H9 (cell line): ENCODE measurements around the gene UPF2. TPM values are rescaled to one million over a fixed set of nuclear protein-coding genes. Genes with fewer than 3 reads are reported as not detected.
A peak's percentile ranks its signal among the peaks of the same experiment; 100 is the strongest.

ENCODE experiments used
- DNase-seq: peaks from one replicate; pipeline ENCODE4 v3.0.0-alpha.2; 2017
- H2AFZ ChIP-seq: one replicate; pipeline ENCODE4 v1.6.1; 2013; ENCODE audit warnings: mild to moderate bottlenecking, low read length, control low read depth, moderate library complexity
- H2AK5ac ChIP-seq: 2 replicates; pipeline ENCODE4 v1.6.1; 2013; ENCODE audit warnings: low read length, control low read depth, mixed read lengths; ENCODE audit not compliant: insufficient read length
- H2BK120ac ChIP-seq: one replicate; pipeline ENCODE4 v1.6.1; 2013; ENCODE audit warnings: low read depth, mild to moderate bottlenecking, low read length, control low read depth, inconsistent platforms; ENCODE audit not compliant: poor library complexity, severe bottlenecking
- H2BK12ac ChIP-seq: 2 replicates; pipeline ENCODE4 v1.6.1; 2013; ENCODE audit warnings: low read length, control low read depth, mixed read lengths, low read depth; ENCODE audit not compliant: insufficient read length
- H2BK15ac ChIP-seq: 2 replicates; pipeline ENCODE4 v1.6.1; 2013; ENCODE audit warnings: low read depth, low read length, control low read depth
- H2BK20ac ChIP-seq: one replicate; pipeline ENCODE4 v1.6.1; 2013; ENCODE audit warnings: low read depth, mild to moderate bottlenecking, low read length, control low read depth, inconsistent platforms; ENCODE audit not compliant: poor library complexity, severe bottlenecking
- H2BK5ac ChIP-seq: 2 replicates; pipeline ENCODE4 v1.6.1; 2013; ENCODE audit warnings: low read length, control low read depth, mixed read lengths; ENCODE audit not compliant: insufficient read length
- H3K14ac ChIP-seq: 2 replicates; pipeline ENCODE4 v1.6.1; 2013; ENCODE audit warnings: low read length, control low read depth; ENCODE audit not compliant: insufficient read depth
- H3K18ac ChIP-seq: 2 replicates; pipeline ENCODE4 v1.6.1; 2013; ENCODE audit warnings: low read depth, mild to moderate bottlenecking, mixed read lengths, low read length, control low read depth; ENCODE audit not compliant: insufficient read length
- H3K23ac ChIP-seq: 2 replicates; pipeline ENCODE4 v1.6.1; 2013; ENCODE audit warnings: low read length, control low read depth, mixed read lengths, low read depth; ENCODE audit not compliant: insufficient read length
- H3K23me2 ChIP-seq: 2 replicates; pipeline ENCODE4 v1.6.1; 2013; ENCODE audit warnings: low read depth, mild to moderate bottlenecking, mixed read lengths, low read length, control low read depth; ENCODE audit not compliant: insufficient read length, poor library complexity, severe bottlenecking
- H3K27ac ChIP-seq: 2 replicates; pipeline ENCODE4 v1.5.1; 2013; ENCODE audit warnings: low read length, control low read depth, mixed read lengths, low read depth; ENCODE audit not compliant: insufficient read length
- H3K27me3 ChIP-seq: 2 replicates; pipeline ENCODE4 v1.6.1; 2013; ENCODE audit warnings: low read length, control low read depth, inconsistent platforms; ENCODE audit not compliant: insufficient read depth
- H3K4ac ChIP-seq: 2 replicates; pipeline ENCODE4 v1.6.1; 2013; ENCODE audit warnings: low read depth, mild to moderate bottlenecking, control low read depth, inconsistent platforms, low read length, moderate library complexity
- H3K4me1 ChIP-seq: 2 replicates; pipeline ENCODE4 v1.6.1; 2013; ENCODE audit warnings: low read length, control low read depth, inconsistent platforms; ENCODE audit not compliant: insufficient read depth
- H3K4me2 ChIP-seq: 2 replicates; pipeline ENCODE4 v1.6.1; 2013; ENCODE audit warnings: low read length, control low read depth, mixed read lengths; ENCODE audit not compliant: insufficient read length, insufficient read depth
- H3K56ac ChIP-seq: 2 replicates; pipeline ENCODE4 v1.6.1; 2013; ENCODE audit warnings: low read depth, mild to moderate bottlenecking, mixed read lengths, low read length, control low read depth; ENCODE audit not compliant: insufficient read length
- H3K79me1 ChIP-seq: 2 replicates; pipeline ENCODE4 v1.6.1; 2013; ENCODE audit warnings: low read depth, mild to moderate bottlenecking, moderate library complexity, low read length, control low read depth, inconsistent platforms; ENCODE audit not compliant: insufficient read depth, poor library complexity, severe bottlenecking
- H3K79me2 ChIP-seq: 2 replicates; pipeline ENCODE4 v1.6.1; 2013; ENCODE audit warnings: low read length, control low read depth, inconsistent platforms; ENCODE audit not compliant: insufficient read depth
- H3K9ac ChIP-seq: 2 replicates; pipeline ENCODE4 v1.6.1; 2013; ENCODE audit warnings: low read length, control low read depth, mixed read lengths; ENCODE audit not compliant: insufficient read length; ENCODE audit errors: extremely low read depth
- H3K9me3 ChIP-seq: one replicate; pipeline ENCODE4 v1.6.1; 2013; ENCODE audit warnings: low read depth, low read length, inconsistent platforms; ENCODE audit not compliant: control insufficient read depth
- H3T11ph ChIP-seq: one replicate; pipeline ENCODE4 v1.6.1; 2013; ENCODE audit warnings: mild to moderate bottlenecking, low read length, control low read depth, inconsistent platforms
- H4K20me1 ChIP-seq: one replicate; pipeline ENCODE4 v1.6.1; 2013; ENCODE audit not compliant: control insufficient read depth, insufficient read length, insufficient read depth
- H4K5ac ChIP-seq: 2 replicates; pipeline ENCODE4 v1.6.1; 2013; ENCODE audit warnings: low read depth, mild to moderate bottlenecking, mixed read lengths, low read length, control low read depth; ENCODE audit not compliant: insufficient read length
- H4K8ac ChIP-seq: replicated peaks from 2 replicates; pipeline ENCODE4 v1.6.1; 2013; ENCODE audit warnings: low read length, control low read depth, mixed read lengths, low read depth; ENCODE audit not compliant: insufficient read length
- H4K91ac ChIP-seq: 2 replicates; pipeline ENCODE4 v1.6.1; 2013; ENCODE audit warnings: low read depth, mild to moderate bottlenecking, moderate library complexity, mixed read lengths, low read length, control low read depth; ENCODE audit not compliant: insufficient read length
- H3K27ac Mint-ChIP-seq, 3 experiments: 2 replicates in 2 of 3; 3 replicates in 1 of 3; pipeline ENCODE4 v1.8.0; 2020 to 2021; ENCODE audit warnings: mixed read lengths in 3 of 3, mild to moderate bottlenecking in 1 of 3, moderate library complexity in 1 of 3
- H3K27me3 Mint-ChIP-seq: 2 replicates; pipeline ENCODE4 v1.8.0; 2021; ENCODE audit warnings: low read depth, mild to moderate bottlenecking, moderate library complexity, mixed read lengths
- H3K36me3 Mint-ChIP-seq, 3 experiments: 2 replicates in 2 of 3; 3 replicates in 1 of 3; pipeline ENCODE4 v1.8.0; 2020 to 2021; ENCODE audit warnings: low read depth in 3 of 3, mixed read lengths in 3 of 3; ENCODE audit not compliant: insufficient read depth in 1 of 3
- H3K4me1 Mint-ChIP-seq, 2 experiments: 2 replicates each; pipeline ENCODE4 v1.8.0; 2020; ENCODE audit warnings: mixed read lengths in 2 of 2
- H3K4me3 Mint-ChIP-seq, 2 experiments: 2 replicates in 1 of 2; 3 replicates in 1 of 2; pipeline ENCODE4 v1.8.0; 2020 to 2021; ENCODE audit warnings: mild to moderate bottlenecking in 2 of 2, mixed read lengths in 2 of 2, moderate library complexity in 1 of 2
- H3K9me3 Mint-ChIP-seq, 2 experiments: 2 replicates in 1 of 2; 3 replicates in 1 of 2; pipeline ENCODE4 v1.8.0; 2020; ENCODE audit warnings: mild to moderate bottlenecking in 2 of 2, mixed read lengths in 2 of 2, moderate library complexity in 1 of 2
- WGBS: extraction: QIAGEN DNeasy Blood & Tissue Kit; methylation state at CpG from one replicate; pipeline ENCODE4 v1.1.7; 2013; ENCODE audit warnings: missing lambda C conversion rate, low lambda C conversion rate, mixed read lengths; ENCODE audit not compliant: insufficient read length; ENCODE audit errors: extremely low coverage; 5-methylcytosine and 5-hydroxymethylcytosine counted together
- total RNA-seq: library from RNA; stranded (reverse); gene quantifications from 2 replicates; pipeline ENCODE4 v1.2.1, GENCODE V29; 2021
- TF ChIP-seq, protein P1 (sequence below): fragments of 200-600 bp; sonication (generic); conservative IDR thresholded peaks from 3 replicates; pipeline ENCODE4 v1.8.0; 2021; ENCODE audit warnings: antibody characterized with exemption, mild to moderate bottlenecking

UPF2 gene
- total RNA-seq, 1 experiment from 2014 or later = 34.1 TPM

DNA sequence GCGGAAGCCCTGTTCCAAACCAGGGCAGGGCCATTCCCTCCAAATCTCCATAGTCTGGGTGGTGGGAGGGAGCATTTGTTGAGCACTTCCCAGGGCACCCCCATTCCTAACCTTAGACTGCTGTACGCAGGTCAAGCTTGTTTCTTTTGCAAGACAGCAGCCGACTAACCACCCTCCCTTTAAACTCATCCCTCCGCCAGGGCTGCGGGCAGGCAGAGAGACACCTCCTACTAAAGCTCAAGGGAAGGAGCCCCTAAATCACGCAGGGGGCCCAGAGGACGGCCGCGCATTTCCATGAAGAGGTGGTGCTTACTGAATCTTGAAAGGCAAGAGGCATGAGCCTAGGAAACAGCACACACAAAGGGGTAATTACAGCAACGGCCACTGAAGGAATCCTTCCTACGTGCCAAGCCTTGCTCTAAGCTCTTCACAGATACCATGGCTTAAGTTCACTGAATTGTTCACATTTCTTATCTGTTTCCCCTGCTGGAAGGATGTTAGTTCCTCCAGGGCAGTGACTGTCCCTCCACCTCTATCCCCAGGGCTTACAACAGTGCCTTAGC is 129.4 kb downstream of the UPF2 start:
- no CpG with 5 or more reads among the region's 11 CpGs for WGBS
- H3K36me3 Mint-ChIP-seq = no peaks in the 10 kb centered on the region
- H2BK12ac ChIP-seq = no peak overlapping the region
- H3K9ac ChIP-seq = no peak overlapping the region
- H3T11ph ChIP-seq = no peak overlapping the region
- peak overlapping the region in 1 of 2 experiments; percentile 14; a peak in 1 of 5 replicates for H3K4me3 Mint-ChIP-seq
- no peaks in the 10 kb centered on the region; the same call in 1 of the 2 replicates for H3K4me1 ChIP-seq
- no peak overlapping the region for H4K91ac ChIP-seq
- no peaks in the 10 kb centered on the region for H3K79me1 ChIP-seq
- peaks cover 5% of the 10 kb centered on the region for H3K27me3 Mint-ChIP-seq
- H4K20me1 ChIP-seq = no peaks in the 10 kb centered on the region
- H4K5ac ChIP-seq = no peak overlapping the region
- no peaks in the 10 kb centered on the region for H3K9me3 ChIP-seq
- no peaks in the 10 kb centered on the region for H3K79me2 ChIP-seq
- H3K18ac ChIP-seq = no peak overlapping the region
- no peak overlapping the region for H3K23ac ChIP-seq
- peak overlapping the region; percentile 55 to 82 (median 61); a peak in 3 of 7 replicates for H3K27ac Mint-ChIP-seq
- no peak overlapping the region for H3K4me2 ChIP-seq
- H3K14ac ChIP-seq = no peak overlapping the region
- H2BK15ac ChIP-seq = no peak overlapping the region
- no peak overlapping the region for H3K4ac ChIP-seq
- H3K27ac ChIP-seq = no peak overlapping the region
- no peak overlapping the region for H2BK120ac ChIP-seq
- DNase-seq = peak; percentile 38
- no peak overlapping the region for H2AK5ac ChIP-seq
- peaks cover 13 to 18% of the 10 kb centered on the region in 2 experiments for H3K4me1 Mint-ChIP-seq
- no peaks in the 10 kb centered on the region for H3K23me2 ChIP-seq
- TF ChIP-seq, protein P1, sequence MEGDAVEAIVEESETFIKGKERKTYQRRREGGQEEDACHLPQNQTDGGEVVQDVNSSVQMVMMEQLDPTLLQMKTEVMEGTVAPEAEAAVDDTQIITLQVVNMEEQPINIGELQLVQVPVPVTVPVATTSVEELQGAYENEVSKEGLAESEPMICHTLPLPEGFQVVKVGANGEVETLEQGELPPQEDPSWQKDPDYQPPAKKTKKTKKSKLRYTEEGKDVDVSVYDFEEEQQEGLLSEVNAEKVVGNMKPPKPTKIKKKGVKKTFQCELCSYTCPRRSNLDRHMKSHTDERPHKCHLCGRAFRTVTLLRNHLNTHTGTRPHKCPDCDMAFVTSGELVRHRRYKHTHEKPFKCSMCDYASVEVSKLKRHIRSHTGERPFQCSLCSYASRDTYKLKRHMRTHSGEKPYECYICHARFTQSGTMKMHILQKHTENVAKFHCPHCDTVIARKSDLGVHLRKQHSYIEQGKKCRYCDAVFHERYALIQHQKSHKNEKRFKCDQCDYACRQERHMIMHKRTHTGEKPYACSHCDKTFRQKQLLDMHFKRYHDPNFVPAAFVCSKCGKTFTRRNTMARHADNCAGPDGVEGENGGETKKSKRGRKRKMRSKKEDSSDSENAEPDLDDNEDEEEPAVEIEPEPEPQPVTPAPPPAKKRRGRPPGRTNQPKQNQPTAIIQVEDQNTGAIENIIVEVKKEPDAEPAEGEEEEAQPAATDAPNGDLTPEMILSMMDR = no peak; the same call in 2 of the 3 replicates
- H2BK20ac ChIP-seq = no peak overlapping the region
- H3K56ac ChIP-seq = no peak overlapping the region
- no peaks in the 10 kb centered on the region for H3K27me3 ChIP-seq
- H4K8ac ChIP-seq = no peak overlapping the region
- no peak overlapping the region for H2BK5ac ChIP-seq
- H3K9me3 Mint-ChIP-seq = no peaks in the 10 kb centered on the region
- no peak overlapping the region for H2AFZ ChIP-seq
